ENCODE measurements around the gene GLRX2.

DNA sequence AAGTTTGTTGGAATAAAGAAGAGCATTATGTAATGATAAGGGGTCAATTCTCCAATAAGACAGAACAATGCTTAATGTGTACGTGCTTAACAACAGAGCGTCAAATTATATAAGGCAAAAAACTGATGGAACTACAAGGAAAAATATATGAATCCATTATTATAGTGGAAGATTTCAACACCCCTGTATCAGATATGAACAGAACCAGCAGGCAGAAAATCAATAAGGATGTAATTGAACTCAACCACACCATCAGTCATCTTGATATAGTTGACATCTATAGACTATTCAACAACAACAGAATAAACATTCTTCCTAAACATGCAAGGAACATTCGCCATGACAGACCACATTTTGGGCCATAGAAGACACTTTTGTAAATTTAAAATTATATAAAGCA is 13.0 kb upstream of the GLRX2 start:
- TF ChIP-seq, protein P1, sequence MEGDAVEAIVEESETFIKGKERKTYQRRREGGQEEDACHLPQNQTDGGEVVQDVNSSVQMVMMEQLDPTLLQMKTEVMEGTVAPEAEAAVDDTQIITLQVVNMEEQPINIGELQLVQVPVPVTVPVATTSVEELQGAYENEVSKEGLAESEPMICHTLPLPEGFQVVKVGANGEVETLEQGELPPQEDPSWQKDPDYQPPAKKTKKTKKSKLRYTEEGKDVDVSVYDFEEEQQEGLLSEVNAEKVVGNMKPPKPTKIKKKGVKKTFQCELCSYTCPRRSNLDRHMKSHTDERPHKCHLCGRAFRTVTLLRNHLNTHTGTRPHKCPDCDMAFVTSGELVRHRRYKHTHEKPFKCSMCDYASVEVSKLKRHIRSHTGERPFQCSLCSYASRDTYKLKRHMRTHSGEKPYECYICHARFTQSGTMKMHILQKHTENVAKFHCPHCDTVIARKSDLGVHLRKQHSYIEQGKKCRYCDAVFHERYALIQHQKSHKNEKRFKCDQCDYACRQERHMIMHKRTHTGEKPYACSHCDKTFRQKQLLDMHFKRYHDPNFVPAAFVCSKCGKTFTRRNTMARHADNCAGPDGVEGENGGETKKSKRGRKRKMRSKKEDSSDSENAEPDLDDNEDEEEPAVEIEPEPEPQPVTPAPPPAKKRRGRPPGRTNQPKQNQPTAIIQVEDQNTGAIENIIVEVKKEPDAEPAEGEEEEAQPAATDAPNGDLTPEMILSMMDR (IDR thresholded peaks at IDR 0.05) = no peak
- TF ChIP-seq POLR2A (IDR thresholded peaks at IDR 0.05) = no peak

All from testis (tissue), 2 donors.